ENCODE measurements around the gene ANK3.

Gene ANK3

DNA sequence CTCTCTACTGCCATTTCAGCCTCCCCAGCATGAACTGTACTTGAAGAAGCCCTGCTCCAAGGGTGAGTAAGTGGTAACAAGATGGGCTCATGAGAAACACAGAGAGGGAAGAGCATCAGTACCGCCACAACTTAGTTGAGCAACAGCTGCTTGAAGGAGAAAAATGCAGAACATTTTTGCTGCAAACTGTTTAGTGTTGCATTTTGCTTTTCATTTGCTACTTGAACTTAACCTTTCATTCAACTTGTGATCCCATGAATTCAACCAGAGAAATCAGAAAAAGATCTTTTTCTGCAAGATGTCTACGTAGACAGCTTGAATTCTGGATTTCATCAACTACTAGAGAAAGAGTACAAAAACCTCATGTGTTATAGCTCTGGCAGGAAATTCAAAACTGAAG, 40.7 kb downstream of the ANK3 start:
- DNase-seq = no peak
- no peaks in the 10 kb centered on the region for H3K9me3 Mint-ChIP-seq
- TF ChIP-seq, protein P1, sequence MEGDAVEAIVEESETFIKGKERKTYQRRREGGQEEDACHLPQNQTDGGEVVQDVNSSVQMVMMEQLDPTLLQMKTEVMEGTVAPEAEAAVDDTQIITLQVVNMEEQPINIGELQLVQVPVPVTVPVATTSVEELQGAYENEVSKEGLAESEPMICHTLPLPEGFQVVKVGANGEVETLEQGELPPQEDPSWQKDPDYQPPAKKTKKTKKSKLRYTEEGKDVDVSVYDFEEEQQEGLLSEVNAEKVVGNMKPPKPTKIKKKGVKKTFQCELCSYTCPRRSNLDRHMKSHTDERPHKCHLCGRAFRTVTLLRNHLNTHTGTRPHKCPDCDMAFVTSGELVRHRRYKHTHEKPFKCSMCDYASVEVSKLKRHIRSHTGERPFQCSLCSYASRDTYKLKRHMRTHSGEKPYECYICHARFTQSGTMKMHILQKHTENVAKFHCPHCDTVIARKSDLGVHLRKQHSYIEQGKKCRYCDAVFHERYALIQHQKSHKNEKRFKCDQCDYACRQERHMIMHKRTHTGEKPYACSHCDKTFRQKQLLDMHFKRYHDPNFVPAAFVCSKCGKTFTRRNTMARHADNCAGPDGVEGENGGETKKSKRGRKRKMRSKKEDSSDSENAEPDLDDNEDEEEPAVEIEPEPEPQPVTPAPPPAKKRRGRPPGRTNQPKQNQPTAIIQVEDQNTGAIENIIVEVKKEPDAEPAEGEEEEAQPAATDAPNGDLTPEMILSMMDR (IDR thresholded peaks at IDR 0.05) = no peak
- no peak overlapping the region for H3K4me3 Mint-ChIP-seq
- peaks cover 3% of the 10 kb centered on the region for H3K27me3 Mint-ChIP-seq (ENCODE audit: low read depth, poor library complexity)
- H3K4me1 Mint-ChIP-seq = peaks cover 24% of the 10 kb centered on the region
- H3K36me3 Mint-ChIP-seq (ENCODE audit: low read depth) = no peaks in the 10 kb centered on the region
- H3K27ac Mint-ChIP-seq = no peak overlapping the region

DNA sequence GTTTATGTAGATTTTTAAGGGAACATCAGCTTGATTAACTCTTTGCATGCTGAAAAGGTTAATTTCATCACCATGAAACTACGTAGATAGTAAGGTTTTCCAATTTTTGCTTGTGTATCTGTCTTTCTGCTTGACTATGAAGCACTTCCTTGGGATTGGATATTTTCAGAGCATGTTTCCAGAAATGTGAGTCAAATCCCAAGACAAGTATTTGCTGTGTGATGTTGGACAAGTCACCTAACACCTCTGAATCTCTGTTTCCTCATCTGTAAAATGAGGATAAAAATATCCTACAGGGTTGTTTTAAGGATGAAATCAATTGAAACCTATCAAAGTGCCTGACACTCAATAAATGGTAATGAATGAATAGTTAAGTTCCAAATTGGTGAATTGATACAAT, 42.4 kb downstream of the ANK3 start:
- TF ChIP-seq, protein P1 (IDR thresholded peaks at IDR 0.05) = no peak
- Mint-ChIP-seq H3K9me3 (no peaks in the 10 kb centered on the region), H3K27ac (no peak overlapping the region), H3K36me3 (ENCODE audit: low read depth) (no peaks in the 10 kb centered on the region), H3K4me1 (peaks cover 9% of the 10 kb centered on the region), H3K4me3 (no peak overlapping the region), H3K27me3 (ENCODE audit: low read depth, poor library complexity) (peaks cover 3% of the 10 kb centered on the region)
- DNase-seq = no peak

DNA sequence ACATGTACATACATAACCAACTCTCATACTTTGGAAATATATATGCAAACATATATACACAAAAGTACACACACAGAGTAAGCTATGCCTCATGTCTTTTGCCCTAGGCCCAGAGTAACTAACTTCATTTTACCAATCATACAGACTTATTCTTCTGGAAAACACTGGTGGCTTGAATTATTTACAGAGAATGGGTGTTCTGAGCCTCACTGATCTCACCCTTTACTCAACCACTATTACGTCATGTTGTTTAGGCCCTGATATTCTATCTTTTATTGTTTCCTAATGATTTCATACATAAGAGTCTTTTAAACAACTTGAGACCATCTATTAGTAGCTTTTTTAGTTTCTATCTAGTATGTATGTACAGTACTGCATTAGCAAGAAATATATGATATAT, 43.0 kb downstream of the ANK3 start:
- DNase-seq = no peak
- peaks cover 3% of the 10 kb centered on the region for H3K27me3 Mint-ChIP-seq (ENCODE audit: low read depth, poor library complexity)
- H3K36me3 Mint-ChIP-seq (ENCODE audit: low read depth) = no peaks in the 10 kb centered on the region
- H3K27ac Mint-ChIP-seq = no peak overlapping the region
- H3K4me3 Mint-ChIP-seq = no peak overlapping the region
- TF ChIP-seq, protein P1 (IDR thresholded peaks at IDR 0.05) = no peak
- H3K4me1 Mint-ChIP-seq = peaks cover 8% of the 10 kb centered on the region
- H3K9me3 Mint-ChIP-seq = no peaks in the 10 kb centered on the region

DNA sequence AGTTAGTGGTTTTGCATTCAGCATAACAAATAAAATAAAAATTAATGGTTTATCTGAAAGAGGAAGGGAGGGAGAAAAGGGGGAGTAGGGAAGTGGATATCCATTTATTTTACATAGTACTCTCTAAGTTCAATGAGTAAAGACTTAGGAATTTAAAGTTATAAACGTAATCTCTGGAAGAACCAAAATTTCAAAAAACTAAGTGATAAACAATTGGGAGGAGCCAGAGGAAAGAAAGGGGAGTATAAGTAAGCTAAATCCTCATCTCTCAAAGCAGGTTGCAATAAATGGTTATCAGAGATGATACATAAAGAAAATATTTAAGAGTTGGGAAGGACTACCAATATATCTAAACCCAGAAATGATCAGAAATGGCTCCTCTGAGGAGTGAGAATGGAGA, 46.4 kb downstream of the ANK3 start:
- Mint-ChIP-seq H3K27ac (no peak overlapping the region), H3K4me3 (no peak overlapping the region), H3K4me1 (no peaks in the 10 kb centered on the region), H3K36me3 (ENCODE audit: low read depth) (no peaks in the 10 kb centered on the region), H3K27me3 (ENCODE audit: low read depth, poor library complexity) (no peaks in the 10 kb centered on the region), H3K9me3 (no peaks in the 10 kb centered on the region)
- DNase-seq = no peak
- TF ChIP-seq, protein P1 (IDR thresholded peaks at IDR 0.05) = no peak

DNA sequence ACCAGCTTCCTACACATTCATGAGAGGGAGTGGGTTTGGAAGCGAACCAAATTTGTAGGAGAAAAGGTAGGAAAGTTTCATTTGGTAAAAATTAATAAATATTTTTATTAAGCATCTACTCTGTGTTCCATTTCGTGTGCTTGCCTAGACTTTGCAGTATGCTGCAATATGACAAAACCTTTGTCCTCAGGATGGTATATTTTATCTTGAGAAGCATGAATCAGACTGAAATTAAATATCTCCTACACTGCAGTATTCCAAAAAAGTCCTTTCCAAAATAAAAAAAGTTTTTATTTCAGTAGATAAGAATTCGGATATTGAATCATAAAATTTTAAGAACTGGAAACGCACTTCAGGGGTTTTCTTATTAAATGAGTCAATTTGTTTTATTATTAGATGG, 47.7 kb downstream of the ANK3 start:
- no peaks in the 10 kb centered on the region for H3K27me3 Mint-ChIP-seq (ENCODE audit: low read depth, poor library complexity)
- no peaks in the 10 kb centered on the region for H3K9me3 Mint-ChIP-seq
- no peaks in the 10 kb centered on the region for H3K4me1 Mint-ChIP-seq
- H3K4me3 Mint-ChIP-seq = no peak overlapping the region
- no peak for DNase-seq
- TF ChIP-seq, protein P1 (IDR thresholded peaks at IDR 0.05) = no peak
- no peak overlapping the region for H3K27ac Mint-ChIP-seq
- no peaks in the 10 kb centered on the region for H3K36me3 Mint-ChIP-seq (ENCODE audit: low read depth)

DNA sequence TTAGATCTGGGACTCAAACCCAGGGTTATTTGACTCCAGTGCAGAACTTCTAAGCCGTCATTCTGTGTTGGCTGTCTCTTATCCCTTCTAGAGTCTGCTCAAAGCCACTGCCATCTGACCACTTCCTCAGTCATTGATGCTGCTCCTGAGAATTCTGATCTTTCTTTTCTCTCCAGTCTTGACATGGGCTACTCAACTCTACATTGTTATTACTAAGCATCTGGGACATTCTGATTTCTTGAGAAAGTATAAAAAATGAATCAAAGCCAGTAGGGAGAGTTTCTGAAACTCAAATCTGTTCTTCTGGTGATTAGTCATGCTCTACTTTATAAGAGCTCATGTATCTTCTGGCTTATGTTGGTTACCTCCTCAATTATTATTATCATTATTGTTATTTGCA, 48.7 kb downstream of the ANK3 start:
- no peak for DNase-seq
- no peaks in the 10 kb centered on the region for H3K4me1 Mint-ChIP-seq
- H3K36me3 Mint-ChIP-seq (ENCODE audit: low read depth) = no peaks in the 10 kb centered on the region
- H3K27me3 Mint-ChIP-seq (ENCODE audit: low read depth, poor library complexity) = no peaks in the 10 kb centered on the region
- TF ChIP-seq, protein P1 (IDR thresholded peaks at IDR 0.05) = no peak
- H3K9me3 Mint-ChIP-seq = no peaks in the 10 kb centered on the region
- H3K27ac Mint-ChIP-seq = no peak overlapping the region
- H3K4me3 Mint-ChIP-seq = no peak overlapping the region
